HepG2 (cell line): ENCODE measurements around the gene ZP2. TPM values are rescaled to one million over a fixed set of nuclear protein-coding genes. Genes with fewer than 3 reads are reported as not detected.

ENCODE experiments used
- CEBPB ChIP-seq: IDR thresholded peaks from 2 replicates; pipeline ENCODE4 v1.6.1; 2011; ENCODE audit warnings: low read depth, low read length, improper control_type of control experiment, borderline replicate concordance
- FIP1L1 ChIP-seq: fragments of 200-400 bp; formaldehyde crosslinking; IDR thresholded peaks from 2 replicates; pipeline ENCODE4 v1.6.1; 2018; ENCODE audit warnings: low read depth, mild to moderate bottlenecking, low read length, moderate library complexity, borderline replicate concordance; ENCODE audit not compliant: insufficient read depth
- GLI4 ChIP-seq: sonication (generic); formaldehyde crosslinking; IDR thresholded peaks from 2 replicates; pipeline ENCODE4 v1.5.1; 2020; ENCODE audit warnings: missing genetic modification reagents, mild to moderate bottlenecking, moderate library complexity, borderline replicate concordance
- MED8 ChIP-seq: sonication (generic); formaldehyde crosslinking; IDR thresholded peaks from 2 replicates; pipeline ENCODE4 v1.8.1; 2023; ENCODE audit warnings: mild to moderate bottlenecking, missing genetic modification reagents; ENCODE audit not compliant: insufficient replicate concordance
- NR3C1 ChIP-seq: sonication (generic); formaldehyde crosslinking; IDR thresholded peaks from 2 replicates; pipeline ENCODE4 v1.4.0; 2020; ENCODE audit warnings: missing genetic modification reagents
- PLRG1 ChIP-seq: fragments of 450-650 bp; conservative IDR thresholded peaks from 2 replicates; pipeline ENCODE4 v1.6.1; 2016
- SALL2 ChIP-seq: sonication (generic); formaldehyde crosslinking; IDR thresholded peaks from 2 replicates; pipeline ENCODE4 v1.8.1; 2023; ENCODE audit warnings: mild to moderate bottlenecking, missing genetic modification reagents, inconsistent platforms
- TEAD3 ChIP-seq: optimal IDR thresholded peaks from 2 replicates; pipeline ENCODE3; 2016; ENCODE audit warnings: borderline replicate concordance
- ZBTB1 ChIP-seq: sonication (generic); formaldehyde crosslinking; IDR thresholded peaks from 2 replicates; pipeline ENCODE4 v1.4.0; 2020; ENCODE audit warnings: missing genetic modification reagents, borderline replicate concordance
- ZNF343 ChIP-seq: sonication (generic); formaldehyde crosslinking; IDR thresholded peaks from 2 replicates; pipeline ENCODE4 v1.4.0; 2020; ENCODE audit warnings: mild to moderate bottlenecking, missing genetic modification reagents
- polyA plus RNA-seq, 8 experiments: library from polyadenylated mRNA; depleted of rRNA in 3 of 8; stranded (reverse) in 7 of 8; unstranded in 1 of 8; fragments of >200 nt; fragmentation: Illumina TruSeq in 4 of 8; extraction: Trizol in 4 of 8; gene quantifications; 2 replicates each; pipeline versions ENCODE4 v1.2.1 to v1.2.3, GENCODE V29; 2011 to 2016; ENCODE audit warnings: low read depth in 4 of 8, missing spikeins in 1 of 8, mixed read lengths in 1 of 8; ENCODE audit not compliant: insufficient read depth in 1 of 8
- total RNA-seq, 5 experiments: library from RNA; depleted of rRNA; stranded (reverse); fragments of >200 nt; fragmentation: Illumina TruSeq; extraction: Trizol; gene quantifications; 2 replicates each; pipeline ENCODE4 v1.2.3, GENCODE V29; 2016; ENCODE audit warnings: low read depth in 1 of 5
- TF ChIP-seq, protein P1 (sequence below): sonication (generic); formaldehyde crosslinking; IDR thresholded peaks from 2 replicates; pipeline ENCODE4 v1.5.0; 2020; ENCODE audit warnings: mild to moderate bottlenecking, missing genetic modification reagents
- TF ChIP-seq, protein P2 (sequence below): sonication (generic); formaldehyde crosslinking; IDR thresholded peaks from 2 replicates; pipeline ENCODE4 v1.4.0; 2020; ENCODE audit warnings: missing genetic modification reagents
- TF ChIP-seq, protein P3 (sequence below): fragments of 450-650 bp; IDR thresholded peaks from 2 replicates; pipeline ENCODE4 v1.6.1; 2016
- TF ChIP-seq, protein P4 (sequence below): sonication (generic); formaldehyde crosslinking; IDR thresholded peaks from 2 replicates; pipeline ENCODE4 v1.8.1; 2023; ENCODE audit warnings: mild to moderate bottlenecking, moderate library complexity, missing genetic modification reagents
- TF ChIP-seq, protein P5 (sequence below): sonication (generic); formaldehyde crosslinking; conservative IDR thresholded peaks from 2 replicates; pipeline ENCODE4 v1.8.0; 2022; ENCODE audit warnings: missing genetic modification reagents
- TF ChIP-seq, protein P6 (sequence below): sonication (generic); formaldehyde crosslinking; IDR thresholded peaks from 2 replicates; pipeline ENCODE4 v1.4.0; 2020; ENCODE audit warnings: missing genetic modification reagents, borderline replicate concordance

Gene ZP2
- total and polyA plus RNA-seq, 2 of the 13 experiments (the other 11 are each of a cell fraction or from before 2014, with no cell fraction given), result not detected

DNA sequence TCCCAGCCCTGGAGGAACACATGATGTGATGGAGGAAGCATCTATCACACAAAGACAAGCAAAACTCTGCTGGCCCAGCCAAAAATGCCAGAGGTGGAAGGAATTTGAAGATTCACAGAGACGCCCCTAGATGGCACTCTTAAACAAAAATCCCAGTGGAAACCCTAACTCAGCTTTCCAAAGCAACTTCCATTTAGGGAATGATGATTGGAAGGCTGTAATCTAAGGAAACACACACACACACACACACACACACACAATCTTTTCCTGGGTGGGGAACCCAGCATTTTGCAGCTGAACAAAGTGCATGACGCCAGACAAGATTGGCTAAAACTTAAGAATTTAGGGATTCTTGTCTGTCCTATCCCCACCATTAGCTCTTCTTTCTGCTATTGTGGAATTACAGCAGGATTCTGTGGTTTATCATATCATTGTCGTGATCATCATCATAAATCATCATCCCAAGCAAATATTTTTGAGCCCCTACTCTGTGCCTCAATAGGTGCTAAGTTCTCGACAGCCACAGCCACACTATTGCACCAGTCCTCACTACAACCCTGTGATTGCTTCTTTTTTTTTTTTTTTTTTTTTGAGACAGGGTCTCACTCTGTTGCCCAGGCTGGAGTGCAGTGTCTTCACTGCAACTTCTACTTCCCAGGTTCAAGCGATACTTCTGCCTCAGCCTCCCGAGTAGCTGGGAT is 54.5 kb downstream of the ZP2 start (continued):
- TF ChIP-seq, protein P1, sequence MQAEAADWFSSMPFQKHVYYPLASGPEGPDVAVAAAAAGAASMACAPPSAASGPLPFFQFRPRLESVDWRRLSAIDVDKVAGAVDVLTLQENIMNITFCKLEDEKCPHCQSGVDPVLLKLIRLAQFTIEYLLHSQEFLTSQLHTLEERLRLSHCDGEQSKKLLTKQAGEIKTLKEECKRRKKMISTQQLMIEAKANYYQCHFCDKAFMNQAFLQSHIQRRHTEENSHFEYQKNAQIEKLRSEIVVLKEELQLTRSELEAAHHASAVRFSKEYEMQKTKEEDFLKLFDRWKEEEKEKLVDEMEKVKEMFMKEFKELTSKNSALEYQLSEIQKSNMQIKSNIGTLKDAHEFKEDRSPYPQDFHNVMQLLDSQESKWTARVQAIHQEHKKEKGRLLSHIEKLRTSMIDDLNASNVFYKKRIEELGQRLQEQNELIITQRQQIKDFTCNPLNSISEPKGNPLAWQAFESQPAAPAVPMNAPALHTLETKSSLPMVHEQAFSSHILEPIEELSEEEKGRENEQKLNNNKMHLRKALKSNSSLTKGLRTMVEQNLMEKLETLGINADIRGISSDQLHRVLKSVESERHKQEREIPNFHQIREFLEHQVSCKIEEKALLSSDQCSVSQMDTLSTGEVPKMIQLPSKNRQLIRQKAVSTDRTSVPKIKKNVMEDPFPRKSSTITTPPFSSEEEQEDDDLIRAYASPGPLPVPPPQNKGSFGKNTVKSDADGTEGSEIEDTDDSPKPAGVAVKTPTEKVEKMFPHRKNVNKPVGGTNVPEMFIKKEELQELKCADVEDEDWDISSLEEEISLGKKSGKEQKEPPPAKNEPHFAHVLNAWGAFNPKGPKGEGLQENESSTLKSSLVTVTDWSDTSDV (CRISPR knock-in tag), result no peak
- TF ChIP-seq SALL2, result no peak
- TF ChIP-seq, protein P2, sequence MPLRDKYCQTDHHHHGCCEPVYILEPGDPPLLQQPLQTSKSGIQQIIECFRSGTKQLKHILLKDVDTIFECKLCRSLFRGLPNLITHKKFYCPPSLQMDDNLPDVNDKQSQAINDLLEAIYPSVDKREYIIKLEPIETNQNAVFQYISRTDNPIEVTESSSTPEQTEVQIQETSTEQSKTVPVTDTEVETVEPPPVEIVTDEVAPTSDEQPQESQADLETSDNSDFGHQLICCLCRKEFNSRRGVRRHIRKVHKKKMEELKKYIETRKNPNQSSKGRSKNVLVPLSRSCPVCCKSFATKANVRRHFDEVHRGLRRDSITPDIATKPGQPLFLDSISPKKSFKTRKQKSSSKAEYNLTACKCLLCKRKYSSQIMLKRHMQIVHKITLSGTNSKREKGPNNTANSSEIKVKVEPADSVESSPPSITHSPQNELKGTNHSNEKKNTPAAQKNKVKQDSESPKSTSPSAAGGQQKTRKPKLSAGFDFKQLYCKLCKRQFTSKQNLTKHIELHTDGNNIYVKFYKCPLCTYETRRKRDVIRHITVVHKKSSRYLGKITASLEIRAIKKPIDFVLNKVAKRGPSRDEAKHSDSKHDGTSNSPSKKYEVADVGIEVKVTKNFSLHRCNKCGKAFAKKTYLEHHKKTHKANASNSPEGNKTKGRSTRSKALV (CRISPR knock-in tag), result no peak
- no peak for TF ChIP-seq NR3C1 (CRISPR knock-in tag)
- TF ChIP-seq PLRG1, result no peak
- TF ChIP-seq CEBPB, result no peak
- TF ChIP-seq, protein P3, sequence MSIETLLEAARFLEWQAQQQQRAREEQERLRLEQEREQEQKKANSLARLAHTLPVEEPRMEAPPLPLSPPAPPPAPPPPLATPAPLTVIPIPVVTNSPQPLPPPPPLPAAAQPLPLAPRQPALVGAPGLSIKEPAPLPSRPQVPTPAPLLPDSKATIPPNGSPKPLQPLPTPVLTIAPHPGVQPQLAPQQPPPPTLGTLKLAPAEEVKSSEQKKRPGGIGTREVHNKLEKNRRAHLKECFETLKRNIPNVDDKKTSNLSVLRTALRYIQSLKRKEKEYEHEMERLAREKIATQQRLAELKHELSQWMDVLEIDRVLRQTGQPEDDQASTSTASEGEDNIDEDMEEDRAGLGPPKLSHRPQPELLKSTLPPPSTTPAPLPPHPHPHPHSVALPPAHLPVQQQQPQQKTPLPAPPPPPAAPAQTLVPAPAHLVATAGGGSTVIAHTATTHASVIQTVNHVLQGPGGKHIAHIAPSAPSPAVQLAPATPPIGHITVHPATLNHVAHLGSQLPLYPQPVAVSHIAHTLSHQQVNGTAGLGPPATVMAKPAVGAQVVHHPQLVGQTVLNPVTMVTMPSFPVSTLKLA, result no peak
- 0 out of 2 replicates have a peak, but pooled peaks have one; percentile 62 for TF ChIP-seq ZNF343
- no peak for TF ChIP-seq FIP1L1
- TF ChIP-seq, protein P4, sequence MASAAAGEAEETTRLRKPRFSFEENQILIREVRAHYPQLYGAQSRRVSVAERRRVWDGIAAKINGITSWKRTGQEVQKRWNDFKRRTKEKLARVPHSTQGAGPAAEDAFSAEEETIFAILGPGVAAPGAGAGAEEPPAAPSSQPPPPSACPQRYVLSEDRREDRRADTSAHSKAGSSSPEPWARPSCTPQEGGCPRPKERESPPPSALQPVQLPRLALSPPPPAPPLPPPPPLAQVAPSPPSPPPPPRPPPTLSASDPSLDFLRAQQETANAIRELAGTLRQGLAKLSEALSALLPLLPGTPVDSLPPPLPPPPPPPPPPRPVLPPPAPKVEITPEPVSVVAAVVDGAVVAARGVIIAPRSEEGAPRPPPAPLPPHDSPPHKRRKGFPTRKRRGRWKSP (CRISPR knock-in tag), result no peak
- no peak for TF ChIP-seq ZBTB1
- TF ChIP-seq TEAD3, result peak; percentile 85
- TF ChIP-seq, protein P5, sequence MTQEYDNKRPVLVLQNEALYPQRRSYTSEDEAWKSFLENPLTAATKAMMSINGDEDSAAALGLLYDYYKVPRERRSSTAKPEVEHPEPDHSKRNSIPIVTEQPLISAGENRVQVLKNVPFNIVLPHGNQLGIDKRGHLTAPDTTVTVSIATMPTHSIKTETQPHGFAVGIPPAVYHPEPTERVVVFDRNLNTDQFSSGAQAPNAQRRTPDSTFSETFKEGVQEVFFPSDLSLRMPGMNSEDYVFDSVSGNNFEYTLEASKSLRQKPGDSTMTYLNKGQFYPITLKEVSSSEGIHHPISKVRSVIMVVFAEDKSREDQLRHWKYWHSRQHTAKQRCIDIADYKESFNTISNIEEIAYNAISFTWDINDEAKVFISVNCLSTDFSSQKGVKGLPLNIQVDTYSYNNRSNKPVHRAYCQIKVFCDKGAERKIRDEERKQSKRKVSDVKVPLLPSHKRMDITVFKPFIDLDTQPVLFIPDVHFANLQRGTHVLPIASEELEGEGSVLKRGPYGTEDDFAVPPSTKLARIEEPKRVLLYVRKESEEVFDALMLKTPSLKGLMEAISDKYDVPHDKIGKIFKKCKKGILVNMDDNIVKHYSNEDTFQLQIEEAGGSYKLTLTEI, result no peak
- TF ChIP-seq, protein P6, sequence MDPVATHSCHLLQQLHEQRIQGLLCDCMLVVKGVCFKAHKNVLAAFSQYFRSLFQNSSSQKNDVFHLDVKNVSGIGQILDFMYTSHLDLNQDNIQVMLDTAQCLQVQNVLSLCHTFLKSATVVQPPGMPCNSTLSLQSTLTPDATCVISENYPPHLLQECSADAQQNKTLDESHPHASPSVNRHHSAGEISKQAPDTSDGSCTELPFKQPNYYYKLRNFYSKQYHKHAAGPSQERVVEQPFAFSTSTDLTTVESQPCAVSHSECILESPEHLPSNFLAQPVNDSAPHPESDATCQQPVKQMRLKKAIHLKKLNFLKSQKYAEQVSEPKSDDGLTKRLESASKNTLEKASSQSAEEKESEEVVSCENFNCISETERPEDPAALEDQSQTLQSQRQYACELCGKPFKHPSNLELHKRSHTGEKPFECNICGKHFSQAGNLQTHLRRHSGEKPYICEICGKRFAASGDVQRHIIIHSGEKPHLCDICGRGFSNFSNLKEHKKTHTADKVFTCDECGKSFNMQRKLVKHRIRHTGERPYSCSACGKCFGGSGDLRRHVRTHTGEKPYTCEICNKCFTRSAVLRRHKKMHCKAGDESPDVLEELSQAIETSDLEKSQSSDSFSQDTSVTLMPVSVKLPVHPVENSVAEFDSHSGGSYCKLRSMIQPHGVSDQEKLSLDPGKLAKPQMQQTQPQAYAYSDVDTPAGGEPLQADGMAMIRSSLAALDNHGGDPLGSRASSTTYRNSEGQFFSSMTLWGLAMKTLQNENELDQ, result no peak
- TF ChIP-seq GLI4 (CRISPR knock-in tag), result no peak
- no peak for TF ChIP-seq MED8 (CRISPR knock-in tag)
